ENCODE measurements around the gene PDGFRA.

- TF ChIP-seq REST (IDR thresholded peaks at IDR 0.05; ENCODE audit: borderline replicate concordance), result no peak
- TF ChIP-seq CTCF (IDR thresholded peaks at IDR 0.05; ENCODE audit: poor library complexity, severe bottlenecking), result no peak
- no peak for TF ChIP-seq MXI1 (conservative IDR thresholded peaks at IDR 0.05; ENCODE audit: poor library complexity, severe bottlenecking)
- no peak for TF ChIP-seq TAF1 (IDR thresholded peaks at IDR 0.05; ENCODE audit: low read depth)
- TF ChIP-seq EZH2 (IDR thresholded peaks at IDR 0.05; ENCODE audit: borderline replicate concordance, insufficient read depth, low read length, poor library complexity, severe bottlenecking), result no peak
These were observed 8.7 kb downstream of the PDGFRA start for GRCh38 chr4:54237770-54238169.

Measured in neural cell (in vitro differentiated cells).